Measurements from ENCODE around the gene CNNM2. TPM values are rescaled to one million over a fixed set of nuclear protein-coding genes. Genes with fewer than 3 reads are reported as not detected.
"Not testable (repeated sequence)": the region's sequence is repeated elsewhere in the genome, so short reads cannot be mapped to it uniquely, and the experiment has no call there.

CNNM2 gene
- total RNA-seq, 1 experiment from 2014 or later: 23.5 TPM

- no peak for TF ChIP-seq ZNF532 (CRISPR knock-in tag; IDR thresholded peaks at IDR 0.05; ENCODE audit: borderline replicate concordance)
- TF ChIP-seq AR (CRISPR knock-in tag; IDR thresholded peaks at IDR 0.05): no peak
These were observed 209.1 kb downstream of the CNNM2 start (continued) for GRCh38 chr10:103127241-103127640.

GRCh38 chr10:103130180-103130579, 212.1 kb downstream of the CNNM2 start:
- H3K4me1 Mint-ChIP-seq; ATAC-seq; H3K4me3 Mint-ChIP-seq; DNase-seq (ENCODE audit: low spot score); H3K27me3 Mint-ChIP-seq (ENCODE audit: low read depth); CTCF ChIA-PET; H3K27ac Mint-ChIP-seq: not testable (repeated sequence)
- peaks cover 57% of the 10 kb centered on the region for H3K36me3 Mint-ChIP-seq
- H3K9me3 Mint-ChIP-seq: peaks cover 30% of the 10 kb centered on the region
- POLR2A ChIA-PET: interaction anchor here (0.6 kb wide), 1 partner anchor 41 kb away, joined by 3 read pairs; no protein-coding TSS in a partner anchor

- Mint-ChIP-seq H3K9me3 (peaks cover 33% of the 10 kb centered on the region), H3K4me3 (no peak overlapping the region), H3K27ac (no peak overlapping the region), H3K36me3 (peaks cover 61% of the 10 kb centered on the region), H3K27me3 (ENCODE audit: low read depth) (no peaks in the 10 kb centered on the region), H3K4me1 (no peaks in the 10 kb centered on the region; the same call in 1 of the 2 replicates)
- POLR2A ChIA-PET: no interaction called here
- no peak for DNase-seq (ENCODE audit: low spot score)
- no peak for ATAC-seq
- CTCF ChIA-PET: no interaction called here
- TF ChIP-seq GABPB1 (CRISPR knock-in tag; IDR thresholded peaks at IDR 0.05) (no peak), HMGA2 (CRISPR knock-in tag; IDR thresholded peaks at IDR 0.05) (no peak), CTCF (IDR thresholded peaks at IDR 0.05) (no peak), ZNF232 (CRISPR knock-in tag; IDR thresholded peaks at IDR 0.05) (no peak), MLX (CRISPR knock-in tag; IDR thresholded peaks at IDR 0.05) (no peak), MXD4 (CRISPR knock-in tag; IDR thresholded peaks at IDR 0.05; ENCODE audit: borderline replicate concordance) (no peak), CREB1 (CRISPR knock-in tag; IDR thresholded peaks at IDR 0.05) (no peak), E2F1 (CRISPR knock-in tag; IDR thresholded peaks at IDR 0.05) (no peak), ZNF512 (CRISPR knock-in tag; IDR thresholded peaks at IDR 0.05; ENCODE audit: borderline replicate concordance) (no peak), JAZF1 (CRISPR knock-in tag; IDR thresholded peaks at IDR 0.05) (no peak), MYBL2 (CRISPR knock-in tag; IDR thresholded peaks at IDR 0.05) (no peak), ZNF396 (CRISPR knock-in tag; IDR thresholded peaks at IDR 0.05; ENCODE audit: borderline replicate concordance) (no peak), PREB (CRISPR knock-in tag; IDR thresholded peaks at IDR 0.05; ENCODE audit: borderline replicate concordance) (no peak), KAT7 (CRISPR knock-in tag; IDR thresholded peaks at IDR 0.05; ENCODE audit: borderline replicate concordance) (no peak)
These were observed 212.8 kb downstream of the CNNM2 start for GRCh38 chr10:103130910-103131309.

All from WTC11 (cell line).